SK-N-SH treated with all-trans-retinoic acid at 6 μM for 48 hours (cell line): ENCODE results near the gene MRGPRF.
A peak's percentile ranks its signal among the peaks of the same experiment; 100 is the strongest.

Source experiments
- ATAC-seq: fragments of 200-7000 bp; cut with Tn5 transposase; 3 replicates; pipeline ENCODE4 v1.9.1; 2020; ENCODE audit warnings: mild to moderate bottlenecking, moderate library complexity
- ARNTL ChIP-seq: fragments of 450-650 bp; formaldehyde crosslinking; IDR thresholded peaks from 2 replicates; pipeline ENCODE4 v1.5.0; 2020; ENCODE audit warnings: low read depth, mild to moderate bottlenecking, moderate library complexity, borderline replicate concordance
- BACH2 ChIP-seq: fragments of 250-450 bp; sonication (Bioruptor Pico); IDR thresholded peaks from 2 replicates; pipeline ENCODE4 v1.9.0; 2021; ENCODE audit warnings: mild to moderate bottlenecking, borderline replicate concordance
- CREB5 ChIP-seq: fragments of 250-450 bp; sonication (Bioruptor Pico); IDR thresholded peaks from 2 replicates; pipeline ENCODE4 v1.5.1; 2020; ENCODE audit warnings: low read depth, mild to moderate bottlenecking, moderate library complexity
- CSDC2 ChIP-seq: fragments of 250-450 bp; sonication (Bioruptor Pico); IDR thresholded peaks from 2 replicates; pipeline ENCODE4 v1.5.0; 2020; ENCODE audit warnings: mild to moderate bottlenecking, moderate library complexity
- ESRRG ChIP-seq: fragments of 250-450 bp; sonication (Bioruptor Pico); IDR thresholded peaks from 2 replicates; pipeline ENCODE4 v1.6.1; 2021; ENCODE audit warnings: mild to moderate bottlenecking
- GLIS3 ChIP-seq: fragments of 250-450 bp; sonication (Bioruptor Pico); IDR thresholded peaks from 2 replicates; pipeline ENCODE4 v1.5.0; 2020; ENCODE audit warnings: mild to moderate bottlenecking, moderate library complexity
- ISL1 ChIP-seq: fragments of 250-450 bp; sonication (Bioruptor Pico); IDR thresholded peaks from 2 replicates; pipeline ENCODE4 v2.1.2; 2022; ENCODE audit warnings: mild to moderate bottlenecking, moderate library complexity
- POU6F1 ChIP-seq: fragments of 250-450 bp; sonication (Bioruptor Pico); IDR thresholded peaks from 2 replicates; pipeline ENCODE4 v1.8.0; 2021; ENCODE audit warnings: low read depth, mild to moderate bottlenecking, moderate library complexity, borderline replicate concordance
- PPARA ChIP-seq: fragments of 250-450 bp; sonication (Bioruptor Pico); IDR thresholded peaks from 2 replicates; pipeline ENCODE4 v1.5.0; 2020; ENCODE audit warnings: mild to moderate bottlenecking, borderline replicate concordance
- RARB ChIP-seq: fragments of 250-450 bp; sonication (Bioruptor Pico); IDR thresholded peaks from 2 replicates; pipeline ENCODE4 v1.8.0; 2021; ENCODE audit warnings: mild to moderate bottlenecking, moderate library complexity
- SNAI2 ChIP-seq: fragments of 250-450 bp; sonication (Bioruptor Pico); IDR thresholded peaks from 2 replicates; pipeline ENCODE4 v1.5.0; 2020; ENCODE audit warnings: mild to moderate bottlenecking, moderate library complexity
- TCF4 ChIP-seq: fragments of 250-450 bp; sonication (Bioruptor Pico); IDR thresholded peaks from 2 replicates; pipeline ENCODE4 v1.8.0; 2021; ENCODE audit warnings: mild to moderate bottlenecking, moderate library complexity, borderline replicate concordance
- ZC3H10 ChIP-seq: fragments of 250-450 bp; sonication (Bioruptor Pico); IDR thresholded peaks from 2 replicates; pipeline ENCODE4 v1.5.1; 2021; ENCODE audit warnings: mild to moderate bottlenecking, moderate library complexity
- ZFP3 ChIP-seq: fragments of 250-450 bp; sonication (Bioruptor Pico); IDR thresholded peaks from 2 replicates; pipeline ENCODE4 v1.5.0; 2020; ENCODE audit warnings: mild to moderate bottlenecking, moderate library complexity
- ZNF565 ChIP-seq: fragments of 450-650 bp; formaldehyde crosslinking; conservative IDR thresholded peaks from 2 replicates; pipeline ENCODE4 v1.5.0; 2020; ENCODE audit warnings: low read depth, mild to moderate bottlenecking, moderate library complexity
- ZNF8 ChIP-seq: fragments of 450-650 bp; formaldehyde crosslinking; IDR thresholded peaks from 2 replicates; pipeline ENCODE4 v1.5.0; 2020; ENCODE audit warnings: mild to moderate bottlenecking, moderate library complexity
- TF ChIP-seq, protein P1 (sequence below): fragments of 250-450 bp; sonication (Bioruptor Pico); IDR thresholded peaks from 2 replicates; pipeline ENCODE4 v1.8.0; 2020; ENCODE audit warnings: mild to moderate bottlenecking, moderate library complexity, borderline replicate concordance
- TF ChIP-seq, protein P2 (sequence below): fragments of 250-450 bp; sonication (Bioruptor Pico); IDR thresholded peaks from 2 replicates; pipeline ENCODE4 v1.5.0; 2020; ENCODE audit warnings: mild to moderate bottlenecking, moderate library complexity
- TF ChIP-seq, protein P3 (sequence below): fragments of 250-450 bp; sonication (Bioruptor Pico); IDR thresholded peaks from 2 replicates; pipeline ENCODE4 v1.5.1; 2021; ENCODE audit warnings: mild to moderate bottlenecking, moderate library complexity

MRGPRF gene

DNA sequence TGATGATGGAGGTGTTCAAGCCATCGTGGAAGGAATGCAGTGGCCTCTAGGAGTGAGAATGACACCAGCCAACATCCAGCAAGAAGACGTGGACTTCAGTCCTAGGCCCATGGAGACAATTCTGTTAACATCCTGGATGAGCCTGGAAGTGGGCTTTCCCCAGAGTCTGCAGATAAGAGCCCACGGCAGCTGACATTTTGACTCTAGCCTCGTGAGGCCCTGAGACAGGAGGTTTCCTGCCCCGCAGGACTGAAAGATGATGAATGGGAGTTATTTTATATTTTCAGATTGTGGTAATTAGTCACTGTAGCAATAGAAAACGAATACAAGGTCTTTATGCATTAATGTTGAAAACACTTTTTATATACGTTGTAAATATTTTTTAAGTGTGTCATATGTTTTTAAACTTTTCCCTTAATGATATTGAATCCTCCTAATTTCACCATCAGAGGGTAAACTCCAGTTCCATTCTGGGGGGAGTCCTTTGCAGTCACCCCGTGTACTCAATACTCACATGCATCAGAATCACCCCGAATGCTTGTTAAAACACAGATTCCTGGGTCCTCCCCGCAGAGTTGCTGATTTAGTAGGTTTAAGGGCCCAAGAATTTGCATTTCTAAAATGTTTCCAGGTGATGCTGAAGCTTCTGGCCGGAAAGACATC is 35.1 kb upstream of the MRGPRF start:
- peak; percentile 2 for ATAC-seq

DNA sequence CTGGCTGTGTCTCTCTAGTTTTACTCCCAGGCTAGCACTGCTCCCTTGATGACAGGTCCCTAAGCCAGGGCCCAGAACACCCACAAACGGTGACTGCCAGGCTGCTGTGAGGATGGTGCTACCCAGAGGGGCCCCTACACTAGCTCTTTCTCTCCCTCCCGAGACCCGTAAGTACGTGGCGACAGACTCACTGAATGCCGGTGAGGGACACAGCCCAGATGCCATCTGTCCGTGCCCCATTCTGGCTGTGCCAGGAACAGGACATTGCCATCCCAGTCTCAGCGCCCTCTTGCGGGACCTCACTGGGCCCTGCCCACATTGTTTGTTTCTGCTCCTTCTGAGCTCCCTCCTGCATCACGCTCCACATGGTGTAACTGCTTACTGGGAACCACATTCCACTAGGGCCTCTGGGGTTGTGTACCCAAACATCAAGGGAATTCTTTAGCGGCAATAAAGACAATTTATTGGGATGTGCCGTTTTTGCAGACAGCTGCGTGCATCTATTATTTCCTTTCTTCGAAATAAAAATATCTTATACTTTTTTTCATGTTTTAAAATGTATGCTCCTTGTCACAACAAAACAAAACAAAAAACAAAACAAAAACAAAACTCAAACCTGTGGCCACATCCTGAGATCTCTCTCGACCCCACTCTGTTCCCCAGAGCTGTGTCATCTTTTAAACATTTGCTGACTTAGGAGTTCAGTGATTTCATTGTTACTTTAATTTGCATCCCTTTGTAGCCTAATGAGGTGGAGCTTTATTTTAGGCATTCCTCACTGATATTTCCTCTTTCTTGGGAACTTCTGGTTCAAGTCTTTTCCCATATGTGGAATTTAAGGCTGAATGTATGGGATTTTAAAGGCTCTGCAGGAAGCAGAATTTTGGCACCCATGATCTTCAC is 31.3 kb upstream of the MRGPRF start:
- peak; percentile 85 for ATAC-seq
- TF ChIP-seq SNAI2 (CRISPR knock-in tag) (no peak), ZNF565 (CRISPR knock-in tag) (no peak), TCF4 (CRISPR knock-in tag) (no peak), BACH2 (CRISPR knock-in tag) (no peak), ISL1 (CRISPR knock-in tag) (no peak), ZFP3 (CRISPR knock-in tag) (no peak)
- TF ChIP-seq, protein P1, sequence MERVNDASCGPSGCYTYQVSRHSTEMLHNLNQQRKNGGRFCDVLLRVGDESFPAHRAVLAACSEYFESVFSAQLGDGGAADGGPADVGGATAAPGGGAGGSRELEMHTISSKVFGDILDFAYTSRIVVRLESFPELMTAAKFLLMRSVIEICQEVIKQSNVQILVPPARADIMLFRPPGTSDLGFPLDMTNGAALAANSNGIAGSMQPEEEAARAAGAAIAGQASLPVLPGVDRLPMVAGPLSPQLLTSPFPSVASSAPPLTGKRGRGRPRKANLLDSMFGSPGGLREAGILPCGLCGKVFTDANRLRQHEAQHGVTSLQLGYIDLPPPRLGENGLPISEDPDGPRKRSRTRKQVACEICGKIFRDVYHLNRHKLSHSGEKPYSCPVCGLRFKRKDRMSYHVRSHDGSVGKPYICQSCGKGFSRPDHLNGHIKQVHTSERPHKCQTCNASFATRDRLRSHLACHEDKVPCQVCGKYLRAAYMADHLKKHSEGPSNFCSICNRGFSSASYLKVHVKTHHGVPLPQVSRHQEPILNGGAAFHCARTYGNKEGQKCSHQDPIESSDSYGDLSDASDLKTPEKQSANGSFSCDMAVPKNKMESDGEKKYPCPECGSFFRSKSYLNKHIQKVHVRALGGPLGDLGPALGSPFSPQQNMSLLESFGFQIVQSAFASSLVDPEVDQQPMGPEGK (CRISPR knock-in tag) = no peak
- TF ChIP-seq, protein P2, sequence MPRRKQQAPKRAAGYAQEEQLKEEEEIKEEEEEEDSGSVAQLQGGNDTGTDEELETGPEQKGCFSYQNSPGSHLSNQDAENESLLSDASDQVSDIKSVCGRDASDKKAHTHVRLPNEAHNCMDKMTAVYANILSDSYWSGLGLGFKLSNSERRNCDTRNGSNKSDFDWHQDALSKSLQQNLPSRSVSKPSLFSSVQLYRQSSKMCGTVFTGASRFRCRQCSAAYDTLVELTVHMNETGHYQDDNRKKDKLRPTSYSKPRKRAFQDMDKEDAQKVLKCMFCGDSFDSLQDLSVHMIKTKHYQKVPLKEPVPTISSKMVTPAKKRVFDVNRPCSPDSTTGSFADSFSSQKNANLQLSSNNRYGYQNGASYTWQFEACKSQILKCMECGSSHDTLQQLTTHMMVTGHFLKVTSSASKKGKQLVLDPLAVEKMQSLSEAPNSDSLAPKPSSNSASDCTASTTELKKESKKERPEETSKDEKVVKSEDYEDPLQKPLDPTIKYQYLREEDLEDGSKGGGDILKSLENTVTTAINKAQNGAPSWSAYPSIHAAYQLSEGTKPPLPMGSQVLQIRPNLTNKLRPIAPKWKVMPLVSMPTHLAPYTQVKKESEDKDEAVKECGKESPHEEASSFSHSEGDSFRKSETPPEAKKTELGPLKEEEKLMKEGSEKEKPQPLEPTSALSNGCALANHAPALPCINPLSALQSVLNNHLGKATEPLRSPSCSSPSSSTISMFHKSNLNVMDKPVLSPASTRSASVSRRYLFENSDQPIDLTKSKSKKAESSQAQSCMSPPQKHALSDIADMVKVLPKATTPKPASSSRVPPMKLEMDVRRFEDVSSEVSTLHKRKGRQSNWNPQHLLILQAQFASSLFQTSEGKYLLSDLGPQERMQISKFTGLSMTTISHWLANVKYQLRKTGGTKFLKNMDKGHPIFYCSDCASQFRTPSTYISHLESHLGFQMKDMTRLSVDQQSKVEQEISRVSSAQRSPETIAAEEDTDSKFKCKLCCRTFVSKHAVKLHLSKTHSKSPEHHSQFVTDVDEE (CRISPR knock-in tag) = no peak

More for the DNA sequence above, 35.1 kb upstream of the MRGPRF start:
- TF ChIP-seq ARNTL (CRISPR knock-in tag) (no peak), GLIS3 (no peak), TCF4 (CRISPR knock-in tag) (no peak), ZNF565 (CRISPR knock-in tag) (no peak), RARB (CRISPR knock-in tag) (no peak), ESRRG (no peak), CREB5 (CRISPR knock-in tag) (no peak), ZC3H10 (CRISPR knock-in tag) (no peak), PPARA (no peak), ISL1 (CRISPR knock-in tag) (no peak), BACH2 (CRISPR knock-in tag) (no peak), CSDC2 (CRISPR knock-in tag) (no peak), ZNF8 (CRISPR knock-in tag) (no peak), POU6F1 (CRISPR knock-in tag) (no peak)
- TF ChIP-seq, protein P1 (CRISPR knock-in tag) = no peak
- TF ChIP-seq, protein P2 (CRISPR knock-in tag) = no peak
- TF ChIP-seq, protein P3, sequence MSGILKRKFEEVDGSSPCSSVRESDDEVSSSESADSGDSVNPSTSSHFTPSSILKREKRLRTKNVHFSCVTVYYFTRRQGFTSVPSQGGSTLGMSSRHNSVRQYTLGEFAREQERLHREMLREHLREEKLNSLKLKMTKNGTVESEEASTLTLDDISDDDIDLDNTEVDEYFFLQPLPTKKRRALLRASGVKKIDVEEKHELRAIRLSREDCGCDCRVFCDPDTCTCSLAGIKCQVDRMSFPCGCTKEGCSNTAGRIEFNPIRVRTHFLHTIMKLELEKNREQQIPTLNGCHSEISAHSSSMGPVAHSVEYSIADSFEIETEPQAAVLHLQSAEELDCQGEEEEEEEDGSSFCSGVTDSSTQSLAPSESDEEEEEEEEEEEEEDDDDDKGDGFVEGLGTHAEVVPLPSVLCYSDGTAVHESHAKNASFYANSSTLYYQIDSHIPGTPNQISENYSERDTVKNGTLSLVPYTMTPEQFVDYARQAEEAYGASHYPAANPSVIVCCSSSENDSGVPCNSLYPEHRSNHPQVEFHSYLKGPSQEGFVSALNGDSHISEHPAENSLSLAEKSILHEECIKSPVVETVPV (CRISPR knock-in tag) = no peak
- TF ChIP-seq, all 23 proteins: peak for 0
